ENCODE results near the gene RAB15.

RAB15 gene
- 7.1 to 7.3 reads per million in 2 experiments for total RNA-seq

- DNase-seq (ENCODE audit: low read depth): peak; percentile 22
Measured at GRCh38 chr14:64971943-64972791, at the start of gene RAB15. Gene RAB15, minus strand, starts transcription at chr14:64972336. Its CDS starts 260 bp downstream, at chr14:64972076.

DNA sequence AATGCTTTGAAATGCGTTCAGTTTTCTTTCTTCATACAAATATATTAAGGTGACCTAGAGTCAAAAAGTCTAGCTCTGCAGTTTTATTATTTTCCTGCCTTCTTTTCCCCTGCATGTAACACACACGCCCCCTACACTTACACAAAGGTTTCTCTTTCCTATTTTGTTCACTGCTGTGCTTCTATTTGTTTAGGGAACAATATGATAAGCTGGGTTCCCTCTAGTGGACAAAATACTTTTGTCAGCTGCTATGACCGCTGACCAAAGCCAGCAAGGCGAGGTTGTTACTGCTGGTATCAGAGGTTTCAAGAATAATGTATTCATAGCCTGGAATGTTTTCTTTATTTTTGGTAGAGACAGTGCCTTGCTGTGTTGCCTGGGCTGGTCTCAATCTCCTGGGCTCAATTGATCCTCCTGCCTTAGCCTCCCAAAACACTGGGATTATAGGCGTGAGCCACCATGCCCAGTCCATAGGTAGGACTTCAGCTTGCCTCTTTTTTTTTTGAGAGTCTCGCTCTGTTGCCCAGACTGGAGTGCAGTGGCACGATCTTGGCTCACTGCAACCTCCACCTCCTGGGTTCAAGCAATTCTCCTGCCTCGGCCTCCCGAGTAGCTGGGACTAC lies 47.9 kb upstream of the RAB15 start:
- DNase-seq (ENCODE audit: low read depth): no peak

- DNase-seq (ENCODE audit: low read depth): no peak
Measured at GRCh38 chr14:65016471-65016870, 44.3 kb upstream of the RAB15 start.

DNA sequence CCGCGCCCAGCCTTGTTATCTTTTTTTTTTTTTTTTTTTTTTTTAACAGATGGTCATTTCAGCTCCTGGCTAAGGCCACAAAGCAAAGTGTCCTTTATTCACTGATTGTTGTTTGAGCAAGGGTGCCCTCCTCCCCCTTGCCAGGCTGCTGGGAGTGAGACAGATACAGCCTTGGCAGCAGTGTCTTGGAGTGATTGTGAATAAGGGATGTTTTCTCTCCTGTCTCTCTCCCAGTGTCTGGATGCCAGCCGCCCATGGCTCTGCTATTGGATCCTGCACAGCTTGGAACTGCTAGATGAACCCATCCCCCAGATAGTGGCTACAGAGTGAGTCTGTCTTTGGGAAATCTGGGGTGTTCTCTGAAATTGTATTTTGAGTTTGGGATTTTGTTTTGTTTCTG lies 43.3 kb upstream of the RAB15 start:
- DNase-seq (ENCODE audit: low read depth): no peak

- no peak for DNase-seq (ENCODE audit: low read depth)
Measured at GRCh38 chr14:65012353-65012752, 40.2 kb upstream of the RAB15 start.

- DNase-seq (ENCODE audit: low read depth): no peak
Measured at GRCh38 chr14:65011538-65011937, 39.4 kb upstream of the RAB15 start.

GRCh38 chr14:65010211-65010931 lies 38.2 kb upstream of the RAB15 start:
- DNase-seq (ENCODE audit: low read depth): no peak

- DNase-seq (ENCODE audit: low read depth): no peak
Measured at GRCh38 chr14:65007202-65007601, 35.1 kb upstream of the RAB15 start.

- no peak for DNase-seq (ENCODE audit: low read depth)
Measured at GRCh38 chr14:65006261-65006721, 34.2 kb upstream of the RAB15 start.

GRCh38 chr14:65003394-65003793 lies 31.3 kb upstream of the RAB15 start:
- no peak for DNase-seq (ENCODE audit: low read depth)

DNA sequence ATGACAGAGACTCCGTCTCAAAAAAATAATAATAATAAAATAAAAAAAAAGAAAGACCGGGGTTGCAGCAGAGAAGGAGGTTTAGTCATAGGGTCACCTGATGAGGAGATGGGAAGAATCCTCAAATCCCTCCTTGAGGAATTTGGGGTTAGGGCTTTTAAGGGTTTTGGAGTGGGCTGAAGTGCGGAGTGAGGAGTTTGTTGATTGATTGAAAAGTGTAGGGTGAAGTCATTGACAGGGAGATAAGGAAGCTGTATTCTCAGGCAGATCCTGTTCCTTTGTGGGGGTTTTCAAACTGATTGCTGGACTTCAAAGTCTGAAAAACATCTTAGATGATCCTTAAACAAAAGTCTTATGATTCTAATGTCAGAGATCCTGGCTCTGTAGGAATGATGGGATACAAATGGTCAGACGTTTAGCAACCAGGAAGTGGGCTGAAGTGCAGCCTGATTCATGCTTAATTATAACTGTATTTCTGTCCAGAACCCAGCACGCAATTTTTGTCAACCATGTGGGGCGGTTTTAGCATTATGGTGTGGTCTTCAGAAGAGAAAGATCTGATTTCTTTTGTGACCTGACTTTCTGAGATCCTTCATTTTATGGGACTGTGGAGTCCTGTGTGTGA lies 30.6 kb upstream of the RAB15 start:
- DNase-seq (ENCODE audit: low read depth): no peak

DNA sequence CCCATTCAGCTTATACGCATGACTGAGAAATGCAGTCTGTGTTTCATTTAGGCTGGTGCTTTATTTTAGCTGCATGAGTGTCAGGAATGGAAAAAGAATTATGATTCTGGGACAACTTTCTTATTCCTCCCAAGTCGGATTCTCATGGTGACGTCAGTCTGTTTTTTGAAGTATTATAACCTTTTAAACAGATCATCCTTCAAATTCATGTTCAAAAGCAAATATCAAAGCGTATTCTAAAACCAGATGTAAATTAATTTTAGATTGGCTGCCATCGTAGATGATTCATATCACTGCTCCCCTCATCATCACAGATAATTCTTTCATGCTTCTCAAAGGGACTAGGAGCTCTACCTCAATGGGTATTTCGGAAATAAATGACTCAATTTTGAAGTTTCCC lies 29.6 kb upstream of the RAB15 start:
- no peak for DNase-seq (ENCODE audit: low read depth)

GRCh38 chr14:65000898-65001591 lies 28.9 kb upstream of the RAB15 start:
- no peak for DNase-seq (ENCODE audit: low read depth)

GRCh38 chr14:64998455-64998931 lies 26.4 kb upstream of the RAB15 start:
- no peak for DNase-seq (ENCODE audit: low read depth)

- no peak for DNase-seq (ENCODE audit: low read depth)
Measured at GRCh38 chr14:64997108-64997794, 25.1 kb upstream of the RAB15 start.

- DNase-seq (ENCODE audit: low read depth): no peak
Measured at GRCh38 chr14:64995291-64995690, 23.2 kb upstream of the RAB15 start.

GRCh38 chr14:64994540-64994939 lies 22.4 kb upstream of the RAB15 start:
- DNase-seq (ENCODE audit: low read depth): no peak

GRCh38 chr14:64993266-64993930 lies 21.3 kb upstream of the RAB15 start:
- no peak for DNase-seq (ENCODE audit: low read depth)

DNA sequence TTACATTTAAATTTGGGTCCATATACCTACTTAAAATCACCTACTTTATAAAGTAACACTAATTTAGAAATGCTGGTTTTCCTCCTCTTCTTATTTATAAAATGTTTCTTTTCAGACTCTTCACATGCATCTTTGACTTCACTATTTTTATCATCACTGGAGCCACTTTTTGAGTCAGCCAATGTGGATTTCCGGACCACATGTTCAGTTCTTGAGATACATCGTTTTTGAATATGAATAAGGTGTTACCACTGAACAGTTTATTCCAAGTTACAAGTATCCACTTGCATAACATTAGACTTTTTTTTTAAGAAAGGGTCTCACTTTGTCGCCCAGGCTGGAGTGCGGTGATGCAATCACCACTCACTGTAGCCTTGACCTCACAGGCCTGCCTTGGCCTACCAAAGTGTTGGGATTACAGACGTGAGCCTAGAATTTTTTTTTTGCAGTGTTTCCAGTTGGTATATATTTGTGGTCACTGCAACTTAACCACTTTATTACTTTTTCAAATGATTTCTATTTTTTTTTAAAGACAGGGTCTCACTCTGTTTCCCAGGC lies 20.3 kb upstream of the RAB15 start:
- no peak for DNase-seq (ENCODE audit: low read depth)

- DNase-seq (ENCODE audit: low read depth): no peak
Measured at GRCh38 chr14:64990939-64991338, 18.8 kb upstream of the RAB15 start.

Data from T follicular helper cell (primary cell).